GM23338 (cell line): Measurements from ENCODE around the gene RBM19.

Experiments
- POLR2AphosphoS5 ChIP-seq: IDR thresholded peaks from 2 replicates; pipeline ENCODE4 v1.6.1; 2016; ENCODE audit warnings: antibody characterized with exemption, low read depth
- TF ChIP-seq, protein P1 (sequence below), 2 experiments: fragments of 200-600 bp in 1 of 2; sonication (generic) in 1 of 2; conservative IDR thresholded peaks; 2 replicates each; pipeline versions ENCODE4 v1.5.1 to v1.6.1; 2016 to 2017; ENCODE audit warnings: antibody characterized with exemption in 2 of 2, low read depth in 2 of 2, mild to moderate bottlenecking in 2 of 2, moderate library complexity in 1 of 2

DNA sequence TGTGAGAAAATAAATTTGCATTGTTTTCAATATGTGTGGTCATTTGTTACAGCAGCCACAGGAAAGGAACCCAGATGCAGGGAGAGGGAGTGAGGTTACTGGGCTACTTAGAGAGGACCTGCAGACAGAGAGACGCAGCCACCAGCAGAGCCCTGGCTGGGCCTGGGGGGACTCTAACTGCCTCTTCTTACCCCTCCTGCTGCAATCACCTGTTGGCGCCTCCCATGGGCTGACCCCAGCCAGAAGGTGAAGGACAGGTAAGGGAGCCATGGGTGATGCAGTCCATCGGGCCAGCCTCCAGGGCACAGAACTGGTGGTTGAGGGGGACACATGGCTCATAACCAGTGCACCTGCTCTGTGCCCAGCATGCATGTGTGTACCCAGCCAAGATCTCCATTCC, 15.8 kb upstream of the RBM19 start:
- TF ChIP-seq, protein P1, sequence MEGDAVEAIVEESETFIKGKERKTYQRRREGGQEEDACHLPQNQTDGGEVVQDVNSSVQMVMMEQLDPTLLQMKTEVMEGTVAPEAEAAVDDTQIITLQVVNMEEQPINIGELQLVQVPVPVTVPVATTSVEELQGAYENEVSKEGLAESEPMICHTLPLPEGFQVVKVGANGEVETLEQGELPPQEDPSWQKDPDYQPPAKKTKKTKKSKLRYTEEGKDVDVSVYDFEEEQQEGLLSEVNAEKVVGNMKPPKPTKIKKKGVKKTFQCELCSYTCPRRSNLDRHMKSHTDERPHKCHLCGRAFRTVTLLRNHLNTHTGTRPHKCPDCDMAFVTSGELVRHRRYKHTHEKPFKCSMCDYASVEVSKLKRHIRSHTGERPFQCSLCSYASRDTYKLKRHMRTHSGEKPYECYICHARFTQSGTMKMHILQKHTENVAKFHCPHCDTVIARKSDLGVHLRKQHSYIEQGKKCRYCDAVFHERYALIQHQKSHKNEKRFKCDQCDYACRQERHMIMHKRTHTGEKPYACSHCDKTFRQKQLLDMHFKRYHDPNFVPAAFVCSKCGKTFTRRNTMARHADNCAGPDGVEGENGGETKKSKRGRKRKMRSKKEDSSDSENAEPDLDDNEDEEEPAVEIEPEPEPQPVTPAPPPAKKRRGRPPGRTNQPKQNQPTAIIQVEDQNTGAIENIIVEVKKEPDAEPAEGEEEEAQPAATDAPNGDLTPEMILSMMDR (conservative IDR thresholded peaks at IDR 0.05; ENCODE audit: low read depth in 2 of 2) = no peak
- no peak for TF ChIP-seq POLR2AphosphoS5
